Stimulated activated naive B cell treated with anti-CD40 and anti-IgM and Interleukin-4, amounts not matched to agents 10 μg/mL and 1 μg/mL and 100 μg/mL, for 72 hours (primary cell): Measurements from ENCODE around the gene RERE.
A peak's percentile ranks its signal among the peaks of the same experiment; 100 is the strongest.

Experiments
- ATAC-seq, 2 donors: fragments of 150-1000 bp; cut with Tn5 transposase; replicated peaks; 2 replicates each; pipeline ENCODE4 v1.10.0; 2021; ENCODE audit warnings: moderate library complexity in 1 of 2
- DNase-seq: peaks from one replicate; pipeline ENCODE4 v3.0.0; 2021
- H3K27ac Mint-ChIP-seq: one replicate; pipeline ENCODE4 v1.8.0; 2022; ENCODE audit warnings: mild to moderate bottlenecking, mixed read lengths
- H3K27me3 Mint-ChIP-seq, 2 donors: one replicate each; pipeline ENCODE4 v1.8.0; 2022; ENCODE audit warnings: mixed read lengths in 2 of 2
- H3K36me3 Mint-ChIP-seq, 2 donors: one replicate each; pipeline ENCODE4 v1.8.0; 2022; ENCODE audit warnings: mixed read lengths in 2 of 2, mild to moderate bottlenecking in 1 of 2
- H3K4me1 Mint-ChIP-seq, 2 donors: one replicate each; pipeline ENCODE4 v1.8.0; 2022; ENCODE audit warnings: mixed read lengths in 2 of 2, mild to moderate bottlenecking in 1 of 2
- H3K4me3 Mint-ChIP-seq, 2 donors: one replicate each; pipeline ENCODE4 v1.8.0; 2022; ENCODE audit warnings: mild to moderate bottlenecking in 2 of 2, mixed read lengths in 2 of 2, moderate library complexity in 1 of 2
- H3K9me3 Mint-ChIP-seq, 2 donors: one replicate each; pipeline ENCODE4 v1.8.0; 2022; ENCODE audit warnings: mixed read lengths in 2 of 2, mild to moderate bottlenecking in 1 of 2

The RERE gene

GRCh38 chr1:8329439-8329838, 488.0 kb downstream of the RERE start:
- H3K36me3 Mint-ChIP-seq, result no peaks in the 10 kb centered on the region
- H3K4me3 Mint-ChIP-seq, result no peak overlapping the region
- no peak for DNase-seq
- H3K27me3 Mint-ChIP-seq, result no peaks in the 10 kb centered on the region
- no peak for ATAC-seq
- H3K27ac Mint-ChIP-seq, result no peak overlapping the region
- H3K4me1 Mint-ChIP-seq, result no peaks in the 10 kb centered on the region
- H3K9me3 Mint-ChIP-seq, result no peaks in the 10 kb centered on the region

GRCh38 chr1:8328271-8328670, 489.2 kb downstream of the RERE start:
- Mint-ChIP-seq H3K9me3 (no peaks in the 10 kb centered on the region), H3K4me1 (no peaks in the 10 kb centered on the region), H3K4me3 (no peak overlapping the region), H3K27me3 (no peaks in the 10 kb centered on the region), H3K27ac (no peak overlapping the region), H3K36me3 (no peaks in the 10 kb centered on the region)
- ATAC-seq (no peak), DNase-seq (no peak)

- DNase-seq (no peak), ATAC-seq (no peak)
- Mint-ChIP-seq H3K4me3 (no peak overlapping the region), H3K36me3 (peaks cover 0 to 4% of the 10 kb centered on the region in 2 donors), H3K9me3 (peaks cover 3 to 4% of the 10 kb centered on the region in 2 donors), H3K4me1 (no peaks in the 10 kb centered on the region), H3K27ac (no peak overlapping the region), H3K27me3 (peaks cover 6 to 7% of the 10 kb centered on the region in 2 donors)
These were observed 491.2 kb downstream of the RERE start for GRCh38 chr1:8326265-8326664.

GRCh38 chr1:8325771-8326170, 491.7 kb downstream of the RERE start:
- no peak for ATAC-seq
- Mint-ChIP-seq H3K27ac (no peak overlapping the region), H3K9me3 (peaks cover 3 to 4% of the 10 kb centered on the region in 2 donors), H3K36me3 (peaks cover 0 to 4% of the 10 kb centered on the region in 2 donors), H3K4me1 (no peaks in the 10 kb centered on the region), H3K27me3 (peaks cover 6 to 7% of the 10 kb centered on the region in 2 donors), H3K4me3 (no peak overlapping the region)
- no peak for DNase-seq

- Mint-ChIP-seq H3K4me1 (no peaks in the 10 kb centered on the region), H3K27ac (no peak overlapping the region), H3K9me3 (peaks cover 3 to 4% of the 10 kb centered on the region in 2 donors), H3K4me3 (no peak overlapping the region), H3K27me3 (peaks cover 6 to 7% of the 10 kb centered on the region in 2 donors), H3K36me3 (peaks cover 0 to 4% of the 10 kb centered on the region in 2 donors)
- DNase-seq, result no peak
- no peak for ATAC-seq
These were observed 493.1 kb downstream of the RERE start for GRCh38 chr1:8324176-8324810.

- peaks cover 1 to 2% of the 10 kb centered on the region in 2 donors for H3K4me1 Mint-ChIP-seq
- H3K4me3 Mint-ChIP-seq, result no peak overlapping the region
- DNase-seq (no peak), ATAC-seq (no peak)
- peaks cover 7 to 9% of the 10 kb centered on the region in 2 donors for H3K27me3 Mint-ChIP-seq
- H3K36me3 Mint-ChIP-seq, result peaks cover 0 to 4% of the 10 kb centered on the region in 2 donors
- no peak overlapping the region for H3K27ac Mint-ChIP-seq
- peaks cover 3 to 4% of the 10 kb centered on the region in 2 donors for H3K9me3 Mint-ChIP-seq
These were observed 493.7 kb downstream of the RERE start for GRCh38 chr1:8323706-8324105.

GRCh38 chr1:8321612-8322011, 495.8 kb downstream of the RERE start:
- Mint-ChIP-seq H3K27me3 (peaks cover 20 to 21% of the 10 kb centered on the region in 2 donors), H3K4me1 (peaks cover 8 to 13% of the 10 kb centered on the region in 2 donors), H3K27ac (no peak overlapping the region), H3K36me3 (peaks cover 0 to 4% of the 10 kb centered on the region in 2 donors), H3K9me3 (peaks cover 3 to 4% of the 10 kb centered on the region in 2 donors), H3K4me3 (no peak overlapping the region)
- DNase-seq (no peak), ATAC-seq (no peak)

- DNase-seq (no peak), ATAC-seq (peak; percentile 23 to 29)
- Mint-ChIP-seq H3K9me3 (peaks cover 3 to 4% of the 10 kb centered on the region in 2 donors), H3K36me3 (peaks cover 0 to 4% of the 10 kb centered on the region in 2 donors), H3K4me3 (peak overlapping the region; percentile 78 to 83), H3K4me1 (peaks cover 8 to 23% of the 10 kb centered on the region in 2 donors), H3K27me3 (peaks cover 51 to 53% of the 10 kb centered on the region in 2 donors), H3K27ac (no peak overlapping the region)
These were observed 499.0 kb downstream of the RERE start for GRCh38 chr1:8318436-8318835.

- peak; percentile 47 for DNase-seq
- Mint-ChIP-seq H3K9me3 (peaks cover 3 to 4% of the 10 kb centered on the region in 2 donors), H3K36me3 (peaks cover 0 to 4% of the 10 kb centered on the region in 2 donors), H3K27ac (no peak within 1 kb of the TSS), H3K4me3 (peak within 1 kb of the TSS; percentile 83 to 85), H3K4me1 (peaks cover 8 to 23% of the 10 kb centered on the region in 2 donors), H3K27me3 (peaks cover 57 to 59% of the 10 kb centered on the region in 2 donors)
- ATAC-seq, result peak; percentile 89 to 92
These were observed 499.6 kb downstream of the RERE start, which contains the start of gene SLC45A1 for GRCh38 chr1:8317647-8318381. Gene SLC45A1, plus strand, starts transcription at chr1:8318114. Its CDS starts 6,216 bp downstream, at chr1:8324330.

GRCh38 chr1:8315573-8316475, 501.6 kb downstream of the RERE start:
- DNase-seq, result no peak
- Mint-ChIP-seq H3K27me3 (peaks cover 60% of the 10 kb centered on the region in 2 donors), H3K36me3 (no peaks in the 10 kb centered on the region), H3K27ac (no peak overlapping the region), H3K9me3 (peaks cover 3 to 4% of the 10 kb centered on the region in 2 donors), H3K4me3 (no peak overlapping the region), H3K4me1 (peaks cover 8 to 23% of the 10 kb centered on the region in 2 donors)
- no peak for ATAC-seq

GRCh38 chr1:8314346-8315280, 502.8 kb downstream of the RERE start:
- Mint-ChIP-seq H3K27me3 (peaks cover 60% of the 10 kb centered on the region in 2 donors), H3K36me3 (no peaks in the 10 kb centered on the region), H3K9me3 (peaks cover 3 to 4% of the 10 kb centered on the region in 2 donors), H3K4me3 (no peak overlapping the region), H3K27ac (no peak overlapping the region), H3K4me1 (peaks cover 8 to 23% of the 10 kb centered on the region in 2 donors)
- DNase-seq (no peak), ATAC-seq (peak; percentile 47 to 48)

- Mint-ChIP-seq H3K4me3 (no peak overlapping the region), H3K27me3 (peaks cover 55 to 57% of the 10 kb centered on the region in 2 donors), H3K4me1 (peaks cover 2 to 17% of the 10 kb centered on the region in 2 donors), H3K9me3 (peaks cover 3 to 4% of the 10 kb centered on the region in 2 donors), H3K27ac (no peak overlapping the region), H3K36me3 (no peaks in the 10 kb centered on the region)
- ATAC-seq (no peak), DNase-seq (no peak)
These were observed 504.2 kb downstream of the RERE start for GRCh38 chr1:8313231-8313630.
